Hepatocyte (in vitro differentiated cells): ENCODE measurements around the gene CKAP5.

Source experiments
- EZH2 ChIP-seq: fragments of 200-600 bp; sonication (generic); IDR thresholded peaks from 2 replicates; pipeline ENCODE4 v1.6.1; 2016; ENCODE audit warnings: antibody characterized with exemption, mild to moderate bottlenecking, borderline replicate concordance
- TF ChIP-seq, protein P1 (sequence below): fragments of 200-600 bp; sonication (generic); IDR thresholded peaks from 2 replicates; pipeline ENCODE4 v1.5.1; 2016; ENCODE audit warnings: antibody characterized with exemption, mild to moderate bottlenecking; ENCODE audit not compliant: poor library complexity

DNA sequence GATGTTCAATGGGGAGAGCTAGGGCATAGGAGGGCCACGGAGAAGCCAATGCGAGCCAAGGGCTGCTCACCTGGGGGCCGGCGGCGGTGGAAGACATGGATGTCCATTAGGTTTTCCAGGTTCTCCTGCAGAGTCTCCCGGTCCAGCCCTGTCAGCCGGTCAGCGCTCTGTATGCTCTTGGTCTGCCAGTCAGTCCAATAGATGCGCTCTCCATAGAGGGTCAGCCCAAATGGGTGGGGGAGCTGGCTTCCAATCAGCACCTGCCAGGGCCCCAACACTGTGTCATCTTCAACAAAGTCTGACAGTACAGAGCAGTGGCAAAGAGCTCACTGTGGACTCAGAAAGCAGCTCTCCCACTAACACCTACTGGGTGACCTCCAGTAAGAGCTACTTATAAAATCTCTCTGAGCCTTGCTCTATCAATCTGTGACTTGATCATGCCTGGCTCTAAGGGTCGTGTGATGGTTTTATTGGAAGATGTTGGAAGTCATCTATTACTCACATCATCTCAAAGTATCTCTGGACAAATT lies 33.0 kb upstream of the CKAP5 start:
- TF ChIP-seq, protein P1, sequence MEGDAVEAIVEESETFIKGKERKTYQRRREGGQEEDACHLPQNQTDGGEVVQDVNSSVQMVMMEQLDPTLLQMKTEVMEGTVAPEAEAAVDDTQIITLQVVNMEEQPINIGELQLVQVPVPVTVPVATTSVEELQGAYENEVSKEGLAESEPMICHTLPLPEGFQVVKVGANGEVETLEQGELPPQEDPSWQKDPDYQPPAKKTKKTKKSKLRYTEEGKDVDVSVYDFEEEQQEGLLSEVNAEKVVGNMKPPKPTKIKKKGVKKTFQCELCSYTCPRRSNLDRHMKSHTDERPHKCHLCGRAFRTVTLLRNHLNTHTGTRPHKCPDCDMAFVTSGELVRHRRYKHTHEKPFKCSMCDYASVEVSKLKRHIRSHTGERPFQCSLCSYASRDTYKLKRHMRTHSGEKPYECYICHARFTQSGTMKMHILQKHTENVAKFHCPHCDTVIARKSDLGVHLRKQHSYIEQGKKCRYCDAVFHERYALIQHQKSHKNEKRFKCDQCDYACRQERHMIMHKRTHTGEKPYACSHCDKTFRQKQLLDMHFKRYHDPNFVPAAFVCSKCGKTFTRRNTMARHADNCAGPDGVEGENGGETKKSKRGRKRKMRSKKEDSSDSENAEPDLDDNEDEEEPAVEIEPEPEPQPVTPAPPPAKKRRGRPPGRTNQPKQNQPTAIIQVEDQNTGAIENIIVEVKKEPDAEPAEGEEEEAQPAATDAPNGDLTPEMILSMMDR: no peak
- no peak for TF ChIP-seq EZH2
